ENCODE results near the gene FOXL1. TPM values are rescaled to one million over a fixed set of nuclear protein-coding genes. Genes with fewer than 3 reads are reported as not detected.

Gene FOXL1
- total RNA-seq, 2 experiments from 2014 or later: not detected

GRCh38 chr16:86577314-86577971 lies 906 bp upstream of the FOXL1 start:
- CTCF ChIA-PET: no interaction called here
- H3K4me3 Mint-ChIP-seq: no peak overlapping the region
- peaks cover 67% of the 10 kb centered on the region for H3K27me3 Mint-ChIP-seq
- intact Hi-C loops (cut with micrococcal nuclease): no loop called here
- no peaks in the 10 kb centered on the region for H3K36me3 Mint-ChIP-seq (ENCODE audit: low read depth)
- H3K27ac Mint-ChIP-seq: no peak overlapping the region
- ATAC-seq (no peak), DNase-seq (no peak)
- no peaks in the 10 kb centered on the region for H3K9me3 Mint-ChIP-seq
- POLR2A ChIA-PET: no interaction called here
- TF ChIP-seq CTCF (IDR thresholded peaks at IDR 0.05): no peak
- peaks cover 9% of the 10 kb centered on the region for H3K4me1 Mint-ChIP-seq (ENCODE audit: low read depth)

- ChIA-PET POLR2A (no interaction called here), CTCF (no interaction called here)
- TF ChIP-seq CTCF (IDR thresholded peaks at IDR 0.05): no peak
- H3K4me3 Mint-ChIP-seq: no peak overlapping the region
- H3K4me1 Mint-ChIP-seq (ENCODE audit: low read depth): peaks cover 9% of the 10 kb centered on the region
- intact Hi-C loops (cut with micrococcal nuclease): no loop called here
- DNase-seq (no peak), ATAC-seq (peak; percentile 13)
- peaks cover 57% of the 10 kb centered on the region for H3K27me3 Mint-ChIP-seq
- no peak overlapping the region for H3K27ac Mint-ChIP-seq
- no peaks in the 10 kb centered on the region for H3K9me3 Mint-ChIP-seq
- no peaks in the 10 kb centered on the region for H3K36me3 Mint-ChIP-seq (ENCODE audit: low read depth)
Measured at GRCh38 chr16:86578611-86579267, 390 bp downstream of the FOXL1 start.

GRCh38 chr16:86579268-86580062 lies 1.1 kb downstream of the FOXL1 start:
- ATAC-seq: no peak
- intact Hi-C loops (cut with micrococcal nuclease): no loop called here
- no peak for DNase-seq
- no peak for TF ChIP-seq CTCF (IDR thresholded peaks at IDR 0.05)
- Mint-ChIP-seq H3K36me3 (ENCODE audit: low read depth) (no peaks in the 10 kb centered on the region), H3K4me3 (no peak overlapping the region), H3K27ac (no peak overlapping the region), H3K27me3 (peaks cover 52% of the 10 kb centered on the region), H3K4me1 (ENCODE audit: low read depth) (peaks cover 9% of the 10 kb centered on the region), H3K9me3 (no peaks in the 10 kb centered on the region)
- CTCF ChIA-PET: interaction anchor here (1.5 kb wide), 1 partner anchor 15 kb away, joined by 4 read pairs; no protein-coding TSS in a partner anchor
- POLR2A ChIA-PET: no interaction called here

- Mint-ChIP-seq H3K4me1 (ENCODE audit: low read depth) (peaks cover 9% of the 10 kb centered on the region), H3K27me3 (peaks cover 48% of the 10 kb centered on the region), H3K36me3 (ENCODE audit: low read depth) (no peaks in the 10 kb centered on the region), H3K4me3 (no peak overlapping the region), H3K9me3 (no peaks in the 10 kb centered on the region), H3K27ac (no peak overlapping the region)
- CTCF ChIA-PET: interaction anchor here (0.8 to 1.5 kb wide), 2 partner anchors 16 to 58 kb away, joined by 3 to 4 read pairs; no protein-coding TSS in a partner anchor
- POLR2A ChIA-PET: no interaction called here
- no peak for ATAC-seq
- no peak for DNase-seq
- no peak for TF ChIP-seq CTCF (IDR thresholded peaks at IDR 0.05)
- intact Hi-C loops (cut with micrococcal nuclease): no loop called here
Measured at GRCh38 chr16:86580063-86580790, 1.9 kb downstream of the FOXL1 start.
